Measurements from ENCODE around the gene NKX6-1. TPM values are rescaled to one million over a fixed set of nuclear protein-coding genes. Genes with fewer than 3 reads are reported as not detected.

Gene NKX6-1
- total RNA-seq, 1 experiment from 2014 or later: 0.09 TPM

- Histone ChIP-seq H2AFZ (ENCODE audit: low read length) (no peak overlapping the region), H3K23ac (ENCODE audit: insufficient read length, low read depth, low read length) (no peak overlapping the region), H3K14ac (ENCODE audit: insufficient read depth, low read length) (no peak overlapping the region), H4K5ac (ENCODE audit: insufficient read length, low read depth, low read length) (no peak overlapping the region), H4K91ac (ENCODE audit: insufficient read length, low read depth, low read length) (no peak overlapping the region), H2BK120ac (ENCODE audit: low read depth, low read length, poor library complexity, severe bottlenecking) (no peak overlapping the region), H2AK5ac (ENCODE audit: insufficient read length, low read length) (no peak overlapping the region), H3K4me1 (ENCODE audit: insufficient read depth, low read length) (no peaks in the 10 kb centered on the region), H3K79me1 (ENCODE audit: insufficient read depth, low read depth, low read length, poor library complexity, severe bottlenecking) (no peaks in the 10 kb centered on the region), H3K4me2 (ENCODE audit: insufficient read depth, insufficient read length, low read length) (no peak overlapping the region), H3K9ac (ENCODE audit: extremely low read depth, insufficient read length, low read length) (no peak overlapping the region), H3K4ac (ENCODE audit: low read depth, low read length) (no peak overlapping the region), H3K56ac (ENCODE audit: insufficient read length, low read depth, low read length) (no peak overlapping the region), H2BK5ac (ENCODE audit: insufficient read length, low read length) (no peak overlapping the region), H3K23me2 (ENCODE audit: insufficient read length, low read depth, low read length, poor library complexity, severe bottlenecking) (no peaks in the 10 kb centered on the region), H3K79me2 (ENCODE audit: insufficient read depth, low read length) (no peaks in the 10 kb centered on the region), H4K8ac (replicated peaks; ENCODE audit: insufficient read length, low read depth, low read length) (no peak overlapping the region), H3K27ac (ENCODE audit: insufficient read length, low read depth, low read length) (no peak overlapping the region), H2BK12ac (ENCODE audit: insufficient read length, low read depth, low read length) (no peak overlapping the region), H2BK20ac (ENCODE audit: low read depth, low read length, poor library complexity, severe bottlenecking) (no peak overlapping the region), H3K18ac (ENCODE audit: insufficient read length, low read depth, low read length) (no peak overlapping the region), H2BK15ac (ENCODE audit: low read depth, low read length) (no peak overlapping the region), H3K9me3 (ENCODE audit: control insufficient read depth, low read depth, low read length) (no peaks in the 10 kb centered on the region), H4K20me1 (ENCODE audit: control insufficient read depth, insufficient read depth, insufficient read length) (no peaks in the 10 kb centered on the region), H3K27me3 (ENCODE audit: insufficient read depth, low read length) (no peaks in the 10 kb centered on the region), H3T11ph (ENCODE audit: low read length) (no peak overlapping the region)
- no peaks in the 10 kb centered on the region for H3K9me3 Mint-ChIP-seq
- no peak for TF ChIP-seq CTCF (conservative IDR thresholded peaks at IDR 0.05)
- peaks cover 11 to 17% of the 10 kb centered on the region in 2 experiments for H3K4me1 Mint-ChIP-seq
- H3K36me3 Mint-ChIP-seq (ENCODE audit: insufficient read depth in 1 of 3, low read depth in 3 of 3): no peaks in the 10 kb centered on the region
- no peak for DNase-seq
- H3K27ac Mint-ChIP-seq: no peak overlapping the region
- no peak overlapping the region for H3K4me3 Mint-ChIP-seq
- H3K27me3 Mint-ChIP-seq (ENCODE audit: low read depth): peaks cover 5% of the 10 kb centered on the region
These were observed 26.9 kb downstream of the NKX6-1 start for GRCh38 chr4:84472154-84472553.
